Measurements from ENCODE around the gene PDSS2.
"Not testable (repeated sequence)": the region's sequence is repeated elsewhere in the genome, so short reads cannot be mapped to it uniquely, and the experiment has no call there.

Gene PDSS2

GRCh38 chr6:107217248-107217647, 242.1 kb downstream of the PDSS2 start:
- no peak for DNase-seq (ENCODE audit: low spot score)

GRCh38 chr6:107216197-107216933, 243.0 kb downstream of the PDSS2 start:
- no peak for DNase-seq (ENCODE audit: low spot score)

DNA sequence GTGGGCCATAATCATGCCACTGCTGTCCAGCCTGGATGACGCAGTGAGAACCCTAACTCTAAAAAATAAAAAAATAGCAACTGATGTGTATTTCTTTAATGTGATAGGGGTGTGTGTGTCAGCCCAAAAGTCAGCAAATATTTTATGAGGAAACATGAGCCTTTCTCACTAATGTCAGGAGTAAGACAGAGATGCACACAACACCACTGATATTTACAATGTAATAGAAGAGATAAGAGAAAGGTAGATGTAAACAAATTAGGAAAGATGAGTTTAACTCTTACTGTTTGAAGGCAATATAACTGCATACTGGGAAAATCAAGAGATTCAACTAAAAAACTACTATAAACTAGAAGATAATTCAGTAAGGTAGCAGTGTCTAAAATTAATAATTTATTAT, 244.0 kb downstream of the PDSS2 start:
- DNase-seq (ENCODE audit: low spot score), result no peak

DNA sequence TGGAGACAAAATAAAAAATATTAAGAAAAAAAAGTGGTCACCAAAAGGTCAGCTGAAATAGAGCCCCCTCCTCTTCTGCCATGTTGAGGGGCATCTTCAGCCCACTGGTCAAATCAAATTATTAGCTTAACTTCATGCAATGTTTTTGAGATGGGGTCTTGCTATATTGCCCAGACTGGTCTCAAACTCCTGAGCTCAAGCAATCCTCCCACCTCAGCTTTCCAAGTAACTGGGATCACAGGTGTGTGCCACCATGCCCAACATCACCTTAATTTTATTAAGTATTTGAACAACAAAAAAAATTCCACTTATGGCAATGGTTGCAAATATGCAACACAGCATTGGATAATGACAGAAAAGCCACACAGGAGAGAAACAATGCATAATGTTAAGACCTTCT, 244.7 kb downstream of the PDSS2 start:
- DNase-seq (ENCODE audit: low spot score), result no peak

DNA sequence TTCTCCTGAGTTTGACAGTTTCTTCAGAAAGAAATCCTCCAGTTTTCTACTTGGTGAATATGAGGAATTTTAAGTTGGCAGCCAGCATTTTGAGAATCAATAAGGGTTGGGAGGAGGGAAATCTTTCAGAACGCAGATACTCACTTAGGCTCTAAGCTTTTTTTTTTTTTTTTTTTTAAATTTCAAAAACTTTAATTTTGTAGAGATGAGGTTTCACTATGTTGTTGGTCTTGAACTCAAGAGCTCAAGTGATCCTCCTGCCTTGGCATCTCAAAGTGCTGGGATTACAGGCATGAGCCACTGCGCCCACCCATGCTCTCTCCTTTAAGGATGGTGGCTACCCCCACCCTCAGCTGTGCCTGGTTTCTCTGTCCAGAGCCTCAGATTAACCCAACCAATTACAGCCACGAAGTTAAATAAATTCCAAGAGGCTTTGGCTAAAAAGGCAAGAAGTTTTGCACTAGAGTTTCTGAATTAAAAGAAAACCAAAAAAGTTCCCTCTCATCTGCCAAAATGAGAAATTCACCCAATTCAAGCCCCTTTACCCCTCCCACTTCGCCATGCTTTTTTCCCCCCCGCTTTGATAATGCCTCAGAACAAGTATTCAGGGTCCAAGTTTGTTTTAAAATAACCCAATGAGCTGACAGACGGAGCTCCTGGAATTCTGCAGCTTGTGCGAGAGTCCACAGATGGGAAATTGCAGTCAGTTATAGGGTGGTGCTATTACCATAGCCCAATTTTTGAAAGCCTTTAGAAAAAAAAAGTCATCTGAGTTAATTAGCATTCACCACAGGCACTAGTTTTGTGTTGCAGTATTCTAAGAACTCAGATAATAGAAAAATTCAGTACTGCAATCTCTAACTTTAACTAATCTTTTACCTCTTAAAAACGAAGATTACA, 249.7 kb downstream of the PDSS2 start:
- DNase-seq (ENCODE audit: low spot score), result no peak

- DNase-seq (ENCODE audit: low spot score), result no peak
Observed at GRCh38 chr6:107207251-107207873, 252.0 kb downstream of the PDSS2 start.

DNA sequence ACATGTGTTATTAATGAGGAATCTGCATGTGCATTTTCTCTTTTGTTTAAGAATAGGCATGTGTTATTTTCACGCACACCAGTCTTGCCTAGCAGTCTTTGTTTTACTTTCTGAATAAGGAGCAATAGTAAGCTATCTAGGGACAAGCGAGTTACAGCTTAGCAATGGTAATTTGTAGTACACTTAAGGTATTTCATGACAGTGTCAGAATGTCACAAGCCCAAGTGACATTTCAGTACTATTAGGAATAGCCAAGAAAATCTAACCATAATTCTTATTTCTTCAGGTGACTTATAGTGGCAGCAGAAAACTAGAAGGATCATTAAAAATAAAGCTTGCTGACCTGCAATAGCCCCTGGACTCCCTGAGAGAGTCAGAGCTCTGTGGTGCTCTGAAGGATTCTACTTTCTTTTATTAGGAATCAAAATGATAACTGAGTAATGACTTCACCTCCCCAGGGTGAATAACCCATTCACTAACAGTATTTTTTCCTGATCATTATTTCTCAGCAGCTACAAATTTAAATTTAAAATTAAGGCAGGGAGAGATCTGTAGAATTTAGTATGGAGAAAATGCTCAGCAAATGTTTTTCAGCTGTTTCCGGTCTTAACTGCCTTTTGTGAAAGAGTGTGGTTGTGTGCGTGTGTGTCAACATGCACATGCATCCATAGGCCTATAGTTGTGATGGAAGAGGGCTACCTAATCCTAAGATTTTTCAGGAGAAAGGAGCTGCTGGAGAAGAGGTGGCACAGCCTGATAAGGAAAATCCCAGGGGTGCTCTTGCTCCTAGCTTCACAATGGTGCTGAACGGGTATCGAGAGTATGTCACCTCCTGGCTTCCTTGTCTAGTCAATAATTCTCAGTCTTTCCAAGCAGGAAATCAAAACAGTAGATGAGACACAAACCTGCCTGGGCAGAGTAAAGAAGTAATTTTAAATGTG, 254.0 kb downstream of the PDSS2 start:
- DNase-seq (ENCODE audit: low spot score), result no peak

DNA sequence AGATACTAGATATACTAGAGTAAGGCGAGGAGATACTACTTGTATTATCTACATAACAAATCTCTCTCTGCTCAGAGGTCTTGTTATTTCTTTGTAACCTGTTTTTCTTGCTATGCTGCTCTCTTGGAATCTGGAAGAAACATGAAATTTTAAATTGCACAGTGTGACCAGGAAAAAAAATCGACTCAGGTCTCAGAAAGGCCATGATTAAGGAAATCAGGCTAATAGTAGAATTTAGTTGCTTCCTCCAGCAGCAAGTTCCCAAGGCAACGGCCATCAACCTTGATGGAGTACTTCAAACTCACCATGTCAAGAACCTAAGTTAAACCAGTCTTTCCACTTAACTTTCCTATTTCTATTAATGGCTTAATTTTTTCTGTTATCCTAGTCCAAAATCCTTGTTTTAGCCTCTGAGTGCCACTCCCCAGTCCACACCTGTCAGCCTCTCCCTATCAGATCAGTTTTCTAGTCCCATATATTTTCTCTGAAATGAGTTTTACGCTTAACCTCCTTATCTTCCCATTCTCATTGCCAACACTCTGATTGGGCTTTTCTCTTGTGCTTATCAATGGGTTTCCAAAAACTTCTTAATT, 256.4 kb downstream of the PDSS2 start:
- DNase-seq (ENCODE audit: low spot score), result no peak

GRCh38 chr6:107198631-107199416, 260.5 kb downstream of the PDSS2 start:
- DNase-seq (ENCODE audit: low spot score), result no peak

DNA sequence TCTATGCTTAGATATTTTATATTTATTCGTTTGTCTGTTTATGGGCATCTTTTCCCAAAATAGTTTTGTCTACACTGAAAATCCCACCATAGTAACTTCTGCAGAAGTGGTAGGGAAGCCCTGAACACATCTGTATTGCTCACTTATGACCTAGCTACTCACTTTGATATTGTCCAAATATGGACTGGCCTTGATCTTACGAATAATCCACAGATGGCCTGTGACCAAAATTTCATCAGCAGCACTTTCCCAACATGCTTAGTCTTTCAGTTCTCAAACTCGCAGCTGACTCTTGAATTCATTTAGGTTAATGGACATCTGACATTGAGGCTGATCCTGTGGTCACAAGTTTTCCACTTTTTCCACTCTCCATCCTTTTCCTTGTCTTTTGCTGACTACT, 263.2 kb downstream of the PDSS2 start:
- no peak for DNase-seq (ENCODE audit: low spot score)

DNA sequence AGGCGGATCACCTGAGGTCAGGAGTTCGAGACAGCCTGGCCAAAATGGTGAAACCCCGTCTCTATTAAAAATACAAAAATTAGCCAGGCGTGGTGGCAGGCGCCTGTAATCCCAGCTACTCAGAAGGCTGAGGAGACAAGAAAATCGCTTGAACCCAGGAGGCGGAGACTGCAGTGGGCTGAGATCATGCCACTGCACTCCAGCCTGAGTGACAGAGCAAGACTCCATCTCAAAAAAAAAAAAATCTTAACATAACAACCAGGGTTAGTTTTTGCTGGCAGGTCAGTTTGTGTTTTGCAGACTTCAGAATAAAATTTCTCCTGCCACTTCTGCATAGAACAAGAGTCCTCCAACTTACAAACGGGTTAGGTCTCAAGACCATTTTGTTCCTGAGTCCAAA, 264.6 kb downstream of the PDSS2 start:
- DNase-seq (ENCODE audit: low spot score), result not testable (repeated sequence)

- no peak for DNase-seq (ENCODE audit: low spot score)
Observed at GRCh38 chr6:107192830-107193229, 266.5 kb downstream of the PDSS2 start.

DNA sequence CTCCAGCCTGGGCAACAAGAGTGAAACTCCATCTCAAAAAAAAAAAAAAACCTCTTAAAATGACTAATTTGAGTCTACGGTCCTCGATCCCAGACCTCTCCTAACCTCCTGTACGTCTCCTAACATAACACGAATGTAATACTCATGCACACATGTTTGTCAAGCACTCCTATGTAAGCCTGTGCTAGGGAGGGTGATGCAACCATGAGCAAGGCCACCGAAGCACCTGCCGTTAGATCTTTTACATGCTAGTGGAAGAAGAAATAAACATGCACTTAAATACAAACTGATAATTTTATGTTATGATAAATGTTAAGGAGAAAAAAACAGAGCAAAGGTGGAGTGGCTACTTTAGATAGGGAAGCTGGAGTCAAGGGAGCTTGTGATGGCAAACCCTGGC, 271.7 kb downstream of the PDSS2 start:
- DNase-seq (ENCODE audit: low spot score), result no peak

DNA sequence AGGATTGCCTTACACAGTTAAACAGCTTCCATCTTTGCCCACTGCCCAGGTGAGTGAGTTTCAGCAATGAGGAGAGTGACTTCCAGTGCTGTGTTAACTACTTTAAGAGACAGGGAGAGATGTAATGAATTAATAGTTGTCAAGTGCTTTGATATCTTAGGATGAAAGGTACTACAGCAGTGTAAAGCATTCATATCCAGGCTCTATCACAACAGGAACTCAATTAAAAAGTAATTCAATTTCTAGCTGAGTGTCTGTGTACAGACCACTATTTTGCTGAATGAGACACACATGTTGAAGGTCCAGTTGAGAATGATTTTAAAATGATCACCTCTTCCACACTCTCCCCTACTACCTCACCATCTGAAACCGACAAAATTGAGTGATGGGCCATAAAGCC, 273.3 kb downstream of the PDSS2 start:
- DNase-seq (ENCODE audit: low spot score), result no peak

GRCh38 chr6:107185391-107185970, 273.9 kb downstream of the PDSS2 start:
- DNase-seq (ENCODE audit: low spot score), result peak; percentile 49

DNA sequence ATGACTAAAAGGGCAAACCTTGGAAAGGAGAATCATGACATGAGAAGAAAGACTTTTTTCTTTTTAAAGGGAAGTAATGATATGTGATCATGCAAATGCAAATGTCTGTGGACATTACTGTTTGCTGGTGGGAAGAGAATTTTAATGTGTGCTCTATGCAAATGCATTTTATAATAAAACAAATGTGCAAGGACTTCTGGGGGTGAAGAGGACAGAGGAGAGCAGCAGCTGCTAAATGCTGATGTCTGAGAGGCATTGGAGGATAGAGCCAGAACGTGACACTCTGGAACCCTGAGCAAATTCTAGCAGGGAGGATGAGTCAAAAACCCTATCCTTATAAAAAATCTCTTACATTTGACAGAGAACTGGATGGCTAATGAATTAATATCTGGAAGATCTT, 274.9 kb downstream of the PDSS2 start:
- DNase-seq (ENCODE audit: low spot score), result no peak

DNA sequence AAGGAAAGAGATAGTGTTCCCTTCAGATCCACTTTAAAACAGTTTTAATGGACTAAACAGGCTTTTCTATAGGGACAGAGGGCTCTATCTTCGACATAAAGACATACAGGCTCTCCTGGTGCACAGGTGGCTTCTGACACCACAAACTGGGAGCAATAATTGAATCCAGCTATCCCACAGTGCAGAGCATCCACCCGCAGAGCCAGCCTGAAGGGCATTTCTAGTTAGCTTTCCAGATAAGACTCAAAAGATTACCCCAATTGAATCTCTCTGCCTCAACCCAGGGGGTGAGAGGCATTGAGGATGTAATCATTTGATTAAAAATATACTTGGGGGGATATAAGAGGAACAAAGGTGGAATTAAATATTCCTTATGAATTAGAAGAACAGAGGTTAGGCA, 279.3 kb downstream of the PDSS2 start:
- no peak for DNase-seq (ENCODE audit: low spot score)

GRCh38 chr6:107179004-107179403, 280.4 kb downstream of the PDSS2 start:
- DNase-seq (ENCODE audit: low spot score), result no peak

GRCh38 chr6:107173779-107174178, 285.6 kb downstream of the PDSS2 start:
- DNase-seq (ENCODE audit: low spot score), result no peak

DNA sequence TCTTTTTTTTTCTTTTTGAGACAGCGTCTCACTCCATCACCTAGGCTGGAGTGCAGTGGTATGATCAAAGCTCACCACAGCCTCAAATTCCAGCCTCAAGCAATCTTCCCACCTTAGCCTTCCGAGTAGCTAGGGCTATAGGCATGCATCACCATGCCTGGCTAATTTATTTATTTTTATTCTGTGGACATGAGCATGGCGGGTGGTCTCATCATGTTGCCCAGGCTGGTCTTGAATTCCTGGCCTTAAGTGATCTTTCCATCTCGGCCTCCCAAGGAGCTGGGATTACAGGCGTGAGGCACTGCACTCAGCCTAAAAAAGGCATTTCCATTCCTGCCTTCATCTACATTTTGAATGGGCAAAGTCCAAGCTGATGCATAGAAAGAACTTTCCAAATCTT, 287.9 kb downstream of the PDSS2 start:
- DNase-seq (ENCODE audit: low spot score), result no peak
